SH-SY5Y (cell line): ENCODE data around the gene WNT5A.

ENCODE experiments used
- GATA2 ChIP-seq: IDR thresholded peaks from 2 replicates; pipeline ENCODE4 v1.6.1; 2011; ENCODE audit warnings: mild to moderate bottlenecking, low read depth, low read length
- GATA3 ChIP-seq: IDR thresholded peaks from 2 replicates; pipeline ENCODE4 v1.6.1; 2011; ENCODE audit warnings: low read depth, mild to moderate bottlenecking, low read length, moderate library complexity

DNA sequence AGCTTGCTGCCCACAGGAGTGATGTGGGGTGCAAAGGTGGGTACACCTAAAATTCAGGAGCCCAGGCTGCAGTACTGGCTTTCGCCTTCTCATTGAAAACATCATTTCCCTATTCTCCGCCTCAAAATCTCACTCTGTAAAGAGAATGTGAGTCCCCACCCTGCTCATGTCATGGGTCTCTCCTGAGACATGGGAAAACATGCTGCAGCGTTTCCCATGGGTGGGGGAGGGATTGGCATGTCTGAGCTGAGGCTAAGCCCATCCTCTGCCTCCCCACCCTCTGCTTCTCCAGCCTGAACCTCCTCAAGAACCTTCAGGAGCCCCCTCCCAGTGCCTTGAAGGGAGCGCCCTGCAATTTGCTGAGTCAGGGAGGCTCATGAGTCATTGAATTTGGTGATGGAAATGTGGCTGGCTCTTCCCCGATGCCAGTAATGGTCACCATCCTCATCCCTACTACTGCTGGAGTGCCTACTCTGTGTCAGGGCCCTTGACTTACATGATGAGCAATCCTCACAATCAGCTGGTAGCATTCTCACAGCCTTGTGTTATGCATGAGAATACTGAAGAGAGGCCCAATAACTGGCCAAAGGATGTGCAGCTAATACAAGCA lies 28.8 kb downstream of the WNT5A start:
- TF ChIP-seq GATA2 = no peak
- TF ChIP-seq GATA3 = no peak
